ENCODE results near the gene HS6ST2.
"Not testable (repeated sequence)": the region's sequence is repeated elsewhere in the genome, so short reads cannot be mapped to it uniquely, and the experiment has no call there.

HS6ST2 gene

GRCh38 chrX:132958091-132958703 is at the start of gene HS6ST2:
TSS of gene HS6ST2 (minus strand) at chrX:132958629.
- no peak for DNase-seq

GRCh38 chrX:133007458-133007857 is 49.0 kb upstream of the HS6ST2 start:
- DNase-seq: no peak

- DNase-seq: no peak
Measured at GRCh38 chrX:133005616-133006015, 47.2 kb upstream of the HS6ST2 start.

- DNase-seq: no peak
Measured at GRCh38 chrX:133005042-133005441, 46.6 kb upstream of the HS6ST2 start.

- DNase-seq: no peak
Measured at GRCh38 chrX:132999209-132999608, 40.8 kb upstream of the HS6ST2 start.

GRCh38 chrX:132990835-132991234 is 32.4 kb upstream of the HS6ST2 start:
- no peak for DNase-seq

- DNase-seq: no peak
Measured at GRCh38 chrX:132986556-132986955, 28.1 kb upstream of the HS6ST2 start.

GRCh38 chrX:132984058-132984650 is 25.7 kb upstream of the HS6ST2 start:
- no peak for DNase-seq

- DNase-seq: no peak
Measured at GRCh38 chrX:132983496-132983895, 25.1 kb upstream of the HS6ST2 start.

GRCh38 chrX:132980035-132980434 is 21.6 kb upstream of the HS6ST2 start:
- DNase-seq: not testable (repeated sequence)

GRCh38 chrX:132968296-132968949 is 10.0 kb upstream of the HS6ST2 start:
- no peak for DNase-seq

GRCh38 chrX:132967049-132967448 is 8.6 kb upstream of the HS6ST2 start:
- no peak for DNase-seq

- no peak for DNase-seq
Measured at GRCh38 chrX:132965461-132965860, 7.0 kb upstream of the HS6ST2 start.

- no peak for DNase-seq
Measured at GRCh38 chrX:132961511-132961910, 3.1 kb upstream of the HS6ST2 start.

- no peak for DNase-seq
Measured at GRCh38 chrX:132957211-132958090, 978 bp downstream of the HS6ST2 start.

- DNase-seq: no peak
Measured at GRCh38 chrX:132956421-132957210, 1.8 kb downstream of the HS6ST2 start.

- DNase-seq: no peak
Measured at GRCh38 chrX:132955690-132956089, 2.7 kb downstream of the HS6ST2 start.

- no peak for DNase-seq
Measured at GRCh38 chrX:132954323-132954722, 4.1 kb downstream of the HS6ST2 start.

GRCh38 chrX:132953354-132953753 is 5.1 kb downstream of the HS6ST2 start:
- no peak for DNase-seq

- DNase-seq: no peak
Measured at GRCh38 chrX:132948648-132949260, 9.7 kb downstream of the HS6ST2 start.

GRCh38 chrX:132945055-132945599 is 13.3 kb downstream of the HS6ST2 start:
- not testable (repeated sequence) for DNase-seq
